ENCODE measurements around the gene MYH14.

DNA sequence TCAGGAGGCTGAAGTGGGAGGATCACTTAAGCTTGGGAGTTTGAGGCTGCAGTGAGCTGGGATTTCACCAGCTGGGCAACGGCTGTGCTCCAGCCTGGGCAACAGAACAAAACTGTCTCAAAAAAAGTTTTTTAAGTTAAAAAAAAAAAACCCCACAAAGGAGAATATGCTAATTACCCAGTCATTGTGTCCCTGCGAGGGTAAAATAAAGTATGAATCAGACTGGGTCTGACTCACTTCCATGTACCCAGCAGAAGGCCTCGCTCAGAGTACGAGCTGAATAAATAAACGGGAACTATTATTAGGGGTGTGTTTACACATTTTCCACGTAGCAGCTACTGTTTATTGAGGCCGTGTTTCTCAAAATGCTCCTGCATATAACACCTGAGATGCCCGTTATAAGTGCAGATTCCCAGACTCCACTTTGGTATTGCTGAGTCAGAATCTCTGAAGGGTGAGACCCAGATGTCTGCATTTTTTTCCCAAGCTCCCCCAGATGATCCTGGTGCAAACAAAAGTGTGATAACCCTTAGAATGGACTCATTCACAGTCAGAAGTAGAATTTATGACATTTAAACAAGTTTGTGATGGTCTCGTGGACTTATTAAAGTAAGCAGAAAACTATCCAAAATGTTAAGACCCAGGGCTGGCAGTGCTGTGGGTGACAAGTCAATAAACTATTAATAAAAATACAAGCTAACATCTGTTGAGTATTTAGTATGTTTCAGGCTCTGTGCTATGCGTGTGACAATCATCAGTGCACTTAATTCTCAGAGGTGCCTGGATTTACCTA lies 97.6 kb downstream of the MYH14 start:
- TF ChIP-seq, protein P1, sequence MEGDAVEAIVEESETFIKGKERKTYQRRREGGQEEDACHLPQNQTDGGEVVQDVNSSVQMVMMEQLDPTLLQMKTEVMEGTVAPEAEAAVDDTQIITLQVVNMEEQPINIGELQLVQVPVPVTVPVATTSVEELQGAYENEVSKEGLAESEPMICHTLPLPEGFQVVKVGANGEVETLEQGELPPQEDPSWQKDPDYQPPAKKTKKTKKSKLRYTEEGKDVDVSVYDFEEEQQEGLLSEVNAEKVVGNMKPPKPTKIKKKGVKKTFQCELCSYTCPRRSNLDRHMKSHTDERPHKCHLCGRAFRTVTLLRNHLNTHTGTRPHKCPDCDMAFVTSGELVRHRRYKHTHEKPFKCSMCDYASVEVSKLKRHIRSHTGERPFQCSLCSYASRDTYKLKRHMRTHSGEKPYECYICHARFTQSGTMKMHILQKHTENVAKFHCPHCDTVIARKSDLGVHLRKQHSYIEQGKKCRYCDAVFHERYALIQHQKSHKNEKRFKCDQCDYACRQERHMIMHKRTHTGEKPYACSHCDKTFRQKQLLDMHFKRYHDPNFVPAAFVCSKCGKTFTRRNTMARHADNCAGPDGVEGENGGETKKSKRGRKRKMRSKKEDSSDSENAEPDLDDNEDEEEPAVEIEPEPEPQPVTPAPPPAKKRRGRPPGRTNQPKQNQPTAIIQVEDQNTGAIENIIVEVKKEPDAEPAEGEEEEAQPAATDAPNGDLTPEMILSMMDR (IDR thresholded peaks at IDR 0.05): no peak
- no peak for TF ChIP-seq TEAD4 (IDR thresholded peaks at IDR 0.05; ENCODE audit: borderline replicate concordance, insufficient read depth)

All from SK-N-SH (cell line).